ENCODE measurements around the gene SLC19A1.

Gene SLC19A1

GRCh38 chr21:45488931-45489721 is 53.1 kb downstream of the SLC19A1 start:
- DNase-seq: no peak

- no peak for DNase-seq
Observed at GRCh38 chr21:45487891-45488600, 54.2 kb downstream of the SLC19A1 start.

GRCh38 chr21:45487161-45487806 is 55.0 kb downstream of the SLC19A1 start:
- no peak for DNase-seq

GRCh38 chr21:45486443-45487160 is 55.6 kb downstream of the SLC19A1 start:
- DNase-seq: no peak

- no peak for DNase-seq
Observed at GRCh38 chr21:45485686-45486442, 56.4 kb downstream of the SLC19A1 start.

- no peak for DNase-seq
Observed at GRCh38 chr21:45484318-45484717, 57.9 kb downstream of the SLC19A1 start.

- DNase-seq: no peak
Observed at GRCh38 chr21:45482899-45483821, 59.1 kb downstream of the SLC19A1 start.

GRCh38 chr21:45481977-45482898 is 60.0 kb downstream of the SLC19A1 start:
- DNase-seq: no peak

GRCh38 chr21:45481566-45481965 is 60.7 kb downstream of the SLC19A1 start:
- no peak for DNase-seq

- DNase-seq: no peak
Observed at GRCh38 chr21:45480701-45481500, 61.3 kb downstream of the SLC19A1 start.

GRCh38 chr21:45479691-45480675 is 62.3 kb downstream of the SLC19A1 start:
- no peak for DNase-seq

- no peak for DNase-seq
Observed at GRCh38 chr21:45478816-45479669, 63.2 kb downstream of the SLC19A1 start.

- DNase-seq: peak; percentile 53
Observed at GRCh38 chr21:45478115-45478801, 64.0 kb downstream of the SLC19A1 start.

- no peak for DNase-seq
Observed at GRCh38 chr21:45477176-45478114, 64.8 kb downstream of the SLC19A1 start.

GRCh38 chr21:45476582-45476981 is 65.7 kb downstream of the SLC19A1 start:
- no peak for DNase-seq

Measured in NCI-H2171 treated with DMSO at 0.1 percent for 48 hours (cell line).